Right lobe of liver (tissue), 6 donors: ENCODE measurements around the gene ARHGAP22. TPM values are rescaled to one million over a fixed set of nuclear protein-coding genes. Genes with fewer than 3 reads are reported as not detected.

Experiments used
- ATAC-seq, 4 donors: fragments of 200-7000 bp; cut with Tn5 transposase; one replicate each; pipeline ENCODE4 v1.9.1; 2020; ENCODE audit warnings: mild to moderate bottlenecking in 4 of 4, moderate library complexity in 4 of 4
- DNase-seq, 3 donors: peaks; one replicate each; pipeline ENCODE4 v3.0.0-alpha.2; 2020
- H3K27ac ChIP-seq, 3 donors: fragments of 200-600 bp; one replicate each; pipeline ENCODE4 v1.8.0; 2022
- H3K27me3 ChIP-seq, 2 donors: fragments of 200-600 bp; one replicate each; pipeline ENCODE4 v1.8.0; 2022
- H3K36me3 ChIP-seq, 4 donors: fragments of 200-600 bp; sonication (generic) in 1 of 4; one replicate each; pipeline versions ENCODE4 v1.5.1 to v1.8.0; 2017 to 2022; ENCODE audit warnings: control low read depth in 1 of 4
- H3K4me1 ChIP-seq, 4 donors: fragments of 200-600 bp; sonication (generic) in 1 of 4; one replicate each; pipeline versions ENCODE4 v1.5.1 to v1.8.0; 2017 to 2022; ENCODE audit warnings: control low read depth in 1 of 4
- H3K4me3 ChIP-seq, 3 donors: fragments of 200-600 bp; one replicate each; pipeline ENCODE4 v1.8.0; 2022
- H3K9me3 ChIP-seq, 4 donors: fragments of 200-600 bp; sonication (generic) in 1 of 4; one replicate each; pipeline versions ENCODE4 v1.5.1 to v1.8.0; 2017 to 2022; ENCODE audit warnings: control low read depth in 1 of 4
- POLR2A ChIP-seq: fragments of 450-650 bp; IDR thresholded peaks from one replicate; pipeline ENCODE4 v1.6.1; 2017; ENCODE audit warnings: antibody characterized with exemption, mild to moderate bottlenecking
- WGBS: methylation state at CpG from one replicate; pipeline ENCODE4 v1.1.6; 2018; ENCODE audit warnings: low coverage, low lambda C conversion rate; ENCODE audit not compliant: insufficient coverage; ENCODE audit errors: missing lambda C conversion rate; 5-methylcytosine and 5-hydroxymethylcytosine counted together
- intact Hi-C, 2 donors: fragments of 100-400 bp; cut with DNase I; formaldehyde crosslinking; loops; one replicate each; pipeline versions ENCODE4 v1.11.2 to v1.14.1; 2022
- total RNA-seq, 6 experiments: library from RNA; depleted of rRNA in 2 of 6; stranded (reverse); fragments of >200 nt in 2 of 6; fragmentation: NEBNext Ultra II Directional in 3 of 6; extraction: Animal tissue kit (Norgen Biotek cat#: 25700) in 3 of 6; gene quantifications; one replicate each; pipeline versions ENCODE4 v1.1.0 to v1.2.4, GENCODE V29; 2016 to 2023
- TF ChIP-seq, protein P1 (sequence below), 4 donors: fragments of 200-600 bp in 3 of 4; fragments of 450-650 bp in 1 of 4; IDR thresholded peaks; one replicate each; pipeline versions ENCODE4 v1.5.1 to v1.8.0; 2016 to 2022; ENCODE audit warnings: antibody characterized with exemption in 4 of 4, mild to moderate bottlenecking in 2 of 4
- donor health status: DM: no; HTN: yes; CAD: no.
- donor health status: DM: no; HTN: no; CAD: no.
- donor health status: DM: no; HTN: no; CAD: no.
- donor health status: DM: no; HTN: yes; CAD: no.
- donor health status: DM: no; HTN: yes; CAD: no.

ARHGAP22 gene
- total RNA-seq, 6 experiments from 2014 or later: 0.22 to 3.6 (median 0.64) TPM

DNA sequence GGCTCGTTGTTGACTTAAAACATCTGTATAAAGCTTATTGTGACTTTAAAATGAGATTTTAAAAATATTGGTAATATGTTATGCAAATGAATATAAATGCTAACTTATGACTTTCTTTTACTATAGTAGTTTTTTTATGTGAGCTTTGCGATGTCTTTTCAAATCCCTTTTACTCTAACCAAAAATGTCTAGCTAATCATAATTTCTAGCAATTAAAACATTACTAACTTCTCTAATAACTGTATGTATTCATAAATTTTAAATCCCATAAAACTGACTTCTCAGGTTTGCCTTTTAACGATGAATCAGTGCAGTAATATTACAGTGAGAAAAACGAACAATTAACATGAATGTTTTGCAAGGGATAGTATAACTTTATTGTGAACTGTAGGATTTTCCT lies 185.2 kb downstream of the ARHGAP22 start:
- DNase-seq (no peak), ATAC-seq (no peak)
- no peaks in the 10 kb centered on the region for H3K4me1 ChIP-seq
- H3K36me3 ChIP-seq: no peaks in the 10 kb centered on the region
- no peak overlapping the region for H3K27ac ChIP-seq
- intact Hi-C loops: no loop called here
- no peaks in the 10 kb centered on the region for H3K27me3 ChIP-seq
- WGBS: 97% methylated on average over 4 of the region's 4 CpGs
- no peak overlapping the region for H3K4me3 ChIP-seq
- no peaks in the 10 kb centered on the region for H3K9me3 ChIP-seq
- TF ChIP-seq, protein P1, sequence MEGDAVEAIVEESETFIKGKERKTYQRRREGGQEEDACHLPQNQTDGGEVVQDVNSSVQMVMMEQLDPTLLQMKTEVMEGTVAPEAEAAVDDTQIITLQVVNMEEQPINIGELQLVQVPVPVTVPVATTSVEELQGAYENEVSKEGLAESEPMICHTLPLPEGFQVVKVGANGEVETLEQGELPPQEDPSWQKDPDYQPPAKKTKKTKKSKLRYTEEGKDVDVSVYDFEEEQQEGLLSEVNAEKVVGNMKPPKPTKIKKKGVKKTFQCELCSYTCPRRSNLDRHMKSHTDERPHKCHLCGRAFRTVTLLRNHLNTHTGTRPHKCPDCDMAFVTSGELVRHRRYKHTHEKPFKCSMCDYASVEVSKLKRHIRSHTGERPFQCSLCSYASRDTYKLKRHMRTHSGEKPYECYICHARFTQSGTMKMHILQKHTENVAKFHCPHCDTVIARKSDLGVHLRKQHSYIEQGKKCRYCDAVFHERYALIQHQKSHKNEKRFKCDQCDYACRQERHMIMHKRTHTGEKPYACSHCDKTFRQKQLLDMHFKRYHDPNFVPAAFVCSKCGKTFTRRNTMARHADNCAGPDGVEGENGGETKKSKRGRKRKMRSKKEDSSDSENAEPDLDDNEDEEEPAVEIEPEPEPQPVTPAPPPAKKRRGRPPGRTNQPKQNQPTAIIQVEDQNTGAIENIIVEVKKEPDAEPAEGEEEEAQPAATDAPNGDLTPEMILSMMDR (IDR thresholded peaks at IDR 0.05): no peak

DNA sequence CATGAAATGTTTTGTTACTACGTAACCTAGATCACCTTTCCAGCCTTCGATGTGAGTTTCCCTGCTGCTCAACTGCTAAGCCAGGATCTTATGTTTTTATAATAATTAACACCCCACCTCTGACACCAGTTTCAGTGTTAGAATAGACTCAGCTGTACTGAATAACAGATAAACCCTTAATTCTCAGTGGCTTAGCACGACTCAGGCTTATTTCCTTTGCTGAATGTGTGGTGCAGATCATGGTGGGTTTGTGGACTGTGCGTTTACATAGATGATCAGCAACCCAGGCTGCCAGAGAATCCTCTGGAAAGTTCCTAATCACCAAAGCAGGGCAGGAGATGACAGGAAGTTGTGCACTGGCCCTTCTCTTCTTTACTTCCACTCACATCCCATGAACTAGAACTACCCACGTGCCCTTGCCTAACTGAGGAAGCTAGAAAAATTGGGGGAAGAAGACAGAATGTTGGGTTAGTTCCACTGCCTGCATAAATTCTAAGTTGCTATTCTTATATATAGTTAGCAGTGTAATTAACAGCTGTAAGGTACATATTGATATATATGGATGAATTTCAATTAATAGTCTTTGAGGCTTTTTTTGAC lies 186.6 kb downstream of the ARHGAP22 start:
- H3K36me3 ChIP-seq: no peaks in the 10 kb centered on the region
- H3K27me3 ChIP-seq: no peaks in the 10 kb centered on the region
- intact Hi-C loops: no loop called here
- no peaks in the 10 kb centered on the region for H3K4me1 ChIP-seq
- no peak for TF ChIP-seq POLR2A
- TF ChIP-seq, protein P1 (IDR thresholded peaks at IDR 0.05): no peak
- WGBS: 69% methylated on average over 5 of the region's 5 CpGs
- no peaks in the 10 kb centered on the region for H3K9me3 ChIP-seq
- DNase-seq: no peak
- H3K4me3 ChIP-seq: no peak overlapping the region
- H3K27ac ChIP-seq: no peak overlapping the region
- peak in 2 of 4 donors; percentile 17 to 18 for ATAC-seq

DNA sequence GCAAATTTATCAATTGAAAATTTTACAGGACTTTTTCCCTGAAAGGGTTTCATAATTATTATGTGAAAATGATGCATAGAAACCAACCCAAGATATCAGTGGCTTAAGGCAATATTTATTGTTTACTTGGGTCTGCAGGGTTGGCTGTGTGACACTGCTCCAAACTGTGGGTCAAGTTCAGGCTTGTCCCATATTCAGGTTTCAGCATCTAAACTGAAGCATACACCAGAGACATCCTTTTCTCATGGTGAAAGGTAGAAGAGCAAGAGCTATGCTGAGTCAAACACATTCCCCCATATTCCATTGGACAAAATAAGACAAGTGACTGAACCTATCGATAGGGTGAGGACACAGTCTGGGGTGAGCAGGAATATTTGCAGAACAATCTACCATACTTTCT lies 187.5 kb downstream of the ARHGAP22 start:
- H3K4me1 ChIP-seq: no peaks in the 10 kb centered on the region
- H3K9me3 ChIP-seq: no peaks in the 10 kb centered on the region
- intact Hi-C loops: no loop called here
- no peak for ATAC-seq
- DNase-seq: no peak
- 89% methylated on average over 1 of the region's 1 CpG for WGBS
- no peaks in the 10 kb centered on the region for H3K27me3 ChIP-seq
- no peaks in the 10 kb centered on the region for H3K36me3 ChIP-seq
- TF ChIP-seq POLR2A: no peak
- TF ChIP-seq, protein P1 (IDR thresholded peaks at IDR 0.05): no peak
- H3K27ac ChIP-seq: no peak overlapping the region
- no peak overlapping the region for H3K4me3 ChIP-seq

DNA sequence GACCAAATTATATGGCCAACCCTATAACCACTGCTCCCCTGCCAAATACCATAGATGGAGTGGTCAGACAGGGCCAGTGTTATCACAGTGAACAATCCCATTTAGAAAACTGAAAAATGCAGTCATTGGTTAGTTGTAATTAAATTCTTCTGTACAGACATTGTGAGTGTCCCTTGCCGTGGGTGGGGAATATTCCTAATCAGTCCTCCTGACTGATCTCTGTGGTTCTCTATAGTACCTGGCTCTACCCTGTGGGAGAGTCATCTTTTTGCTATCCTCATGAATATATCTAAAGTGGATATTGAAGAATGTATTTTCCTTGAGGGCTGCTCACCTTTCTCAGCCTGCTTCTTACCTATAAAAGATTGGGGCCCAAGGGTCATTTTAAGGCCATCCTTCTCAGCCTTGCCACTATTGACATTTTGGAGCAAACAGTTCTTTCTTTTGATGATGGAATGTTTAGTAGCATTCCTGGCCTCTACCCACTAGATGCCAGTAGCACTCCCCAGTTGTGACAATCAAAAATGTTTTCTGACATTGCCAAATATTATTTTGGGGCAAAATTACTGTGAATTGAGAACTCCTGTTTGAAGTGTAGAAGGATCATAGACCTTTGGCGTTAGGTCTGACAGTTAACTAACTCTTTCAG lies 188.2 kb downstream of the ARHGAP22 start:
- no peak overlapping the region for H3K4me3 ChIP-seq
- no peaks in the 10 kb centered on the region for H3K9me3 ChIP-seq
- 68% methylated on average over 2 of the region's 2 CpGs for WGBS
- DNase-seq (no peak), ATAC-seq (peak in 1 of 4 donors; percentile 17)
- no peak overlapping the region for H3K27ac ChIP-seq
- H3K36me3 ChIP-seq: no peaks in the 10 kb centered on the region
- H3K27me3 ChIP-seq: no peaks in the 10 kb centered on the region
- TF ChIP-seq POLR2A: no peak
- TF ChIP-seq, protein P1 (IDR thresholded peaks at IDR 0.05): no peak
- no peaks in the 10 kb centered on the region for H3K4me1 ChIP-seq
- intact Hi-C loops: no loop called here
